ENCODE measurements around the gene SRRD. TPM values are rescaled to one million over a fixed set of nuclear protein-coding genes. Genes with fewer than 3 reads are reported as not detected.

Gene SRRD
- total RNA-seq, 4 donors from 2014 or later, result 11.2 to 16.3 (median 14.1) TPM

DNA sequence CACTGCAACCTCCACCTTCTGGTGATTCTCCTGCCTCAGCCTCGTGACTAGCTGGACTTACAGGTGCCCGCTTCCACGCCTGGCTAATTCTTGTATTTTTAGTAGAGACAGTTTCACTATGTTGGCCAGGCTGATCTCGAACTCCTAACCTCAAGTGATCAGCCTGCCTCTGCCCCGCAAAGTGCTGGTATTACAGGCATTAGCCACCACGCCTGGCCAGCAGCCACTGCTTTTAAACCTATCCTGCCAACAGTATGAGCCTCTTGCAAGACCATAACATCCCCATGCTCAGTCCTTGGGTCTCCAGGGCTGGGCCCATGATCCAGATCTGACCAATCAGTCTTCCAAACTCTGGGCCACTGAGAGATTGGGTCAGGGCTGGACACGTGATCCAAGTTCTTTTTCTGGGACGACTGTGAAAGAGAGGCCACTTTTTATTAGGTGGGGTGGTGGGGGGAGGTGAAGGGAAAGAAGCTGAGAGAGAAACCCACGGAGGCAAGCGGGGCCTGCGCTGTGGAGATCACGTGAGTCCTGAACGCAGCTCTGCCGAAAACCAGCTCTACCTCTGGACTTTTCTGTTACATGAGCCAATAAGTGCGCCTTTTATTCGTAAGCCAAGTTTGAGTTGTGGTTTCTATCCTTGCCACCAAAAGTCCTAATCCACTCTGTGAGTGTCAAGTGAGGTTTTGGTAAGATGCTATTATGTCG lies 36.7 kb upstream of the SRRD start:
- H3K27ac ChIP-seq, result no peak overlapping the region
- TF ChIP-seq EP300 (IDR thresholded peaks at IDR 0.05) (no peak), POLR2A (IDR thresholded peaks at IDR 0.05) (no peak), POLR2AphosphoS5 (IDR thresholded peaks at IDR 0.05) (no peak)
- H3K4me1 ChIP-seq, result peaks cover 14% of the 10 kb centered on the region
- no peaks in the 10 kb centered on the region for H3K27me3 ChIP-seq
- H3K9me3 ChIP-seq, result no peaks in the 10 kb centered on the region
- peaks cover 16% of the 10 kb centered on the region for H3K36me3 ChIP-seq
- DNase-seq (ENCODE audit: low spot score in 2 of 2), result no peak
- H3K4me3 ChIP-seq, result no peak overlapping the region
- 81% methylated on average over 17 of the region's 17 CpGs for WGBS

DNA sequence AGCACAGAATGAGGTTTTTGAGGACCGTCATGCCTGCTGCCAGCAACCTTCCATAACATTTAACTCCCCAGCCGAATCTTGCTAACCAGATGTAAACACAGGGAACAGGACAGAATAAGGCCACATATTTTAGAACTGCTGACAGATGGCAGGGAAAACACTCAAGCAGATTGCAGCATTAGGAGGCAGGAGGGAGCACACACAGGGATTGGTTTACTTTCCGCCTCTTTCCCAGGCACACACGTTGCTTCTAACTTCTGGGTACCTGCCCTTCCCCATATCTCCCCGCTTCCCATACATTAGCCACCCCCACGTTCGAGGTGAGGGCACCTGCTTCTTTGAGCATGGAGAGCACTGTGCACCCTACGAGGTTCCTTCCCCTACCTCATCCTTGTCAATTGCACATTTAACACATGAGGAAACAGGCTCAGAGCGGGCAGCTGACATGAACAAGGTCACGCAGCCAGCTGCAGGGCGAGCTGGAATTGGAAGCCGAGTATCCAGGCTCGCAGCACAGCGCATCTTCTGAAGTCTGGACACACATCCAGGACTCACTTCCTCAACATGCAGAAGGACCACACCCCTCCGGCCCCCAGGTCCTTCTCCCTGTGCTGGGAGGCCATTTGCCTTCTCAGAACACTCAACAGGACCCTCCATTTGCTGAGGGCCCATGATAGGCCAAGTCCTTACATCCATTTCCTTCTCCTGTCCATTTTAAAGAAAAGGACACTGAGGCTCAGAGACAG lies 35.9 kb upstream of the SRRD start:
- Histone ChIP-seq H3K27me3 (no peaks in the 10 kb centered on the region), H3K27ac (no peak overlapping the region), H3K9me3 (no peaks in the 10 kb centered on the region), H3K4me3 (no peak overlapping the region), H3K4me1 (peaks cover 14% of the 10 kb centered on the region), H3K36me3 (peaks cover 24% of the 10 kb centered on the region)
- 69% methylated on average over 15 of the region's 15 CpGs for WGBS
- TF ChIP-seq, protein P1, sequence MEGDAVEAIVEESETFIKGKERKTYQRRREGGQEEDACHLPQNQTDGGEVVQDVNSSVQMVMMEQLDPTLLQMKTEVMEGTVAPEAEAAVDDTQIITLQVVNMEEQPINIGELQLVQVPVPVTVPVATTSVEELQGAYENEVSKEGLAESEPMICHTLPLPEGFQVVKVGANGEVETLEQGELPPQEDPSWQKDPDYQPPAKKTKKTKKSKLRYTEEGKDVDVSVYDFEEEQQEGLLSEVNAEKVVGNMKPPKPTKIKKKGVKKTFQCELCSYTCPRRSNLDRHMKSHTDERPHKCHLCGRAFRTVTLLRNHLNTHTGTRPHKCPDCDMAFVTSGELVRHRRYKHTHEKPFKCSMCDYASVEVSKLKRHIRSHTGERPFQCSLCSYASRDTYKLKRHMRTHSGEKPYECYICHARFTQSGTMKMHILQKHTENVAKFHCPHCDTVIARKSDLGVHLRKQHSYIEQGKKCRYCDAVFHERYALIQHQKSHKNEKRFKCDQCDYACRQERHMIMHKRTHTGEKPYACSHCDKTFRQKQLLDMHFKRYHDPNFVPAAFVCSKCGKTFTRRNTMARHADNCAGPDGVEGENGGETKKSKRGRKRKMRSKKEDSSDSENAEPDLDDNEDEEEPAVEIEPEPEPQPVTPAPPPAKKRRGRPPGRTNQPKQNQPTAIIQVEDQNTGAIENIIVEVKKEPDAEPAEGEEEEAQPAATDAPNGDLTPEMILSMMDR (IDR thresholded peaks at IDR 0.05), result no peak
- no peak for TF ChIP-seq POLR2A (IDR thresholded peaks at IDR 0.05)
- no peak for TF ChIP-seq EP300 (IDR thresholded peaks at IDR 0.05)
- TF ChIP-seq POLR2AphosphoS5 (IDR thresholded peaks at IDR 0.05), result no peak
- peak in 1 of 2 donors; percentile 72 for DNase-seq (ENCODE audit: low spot score in 2 of 2)

DNA sequence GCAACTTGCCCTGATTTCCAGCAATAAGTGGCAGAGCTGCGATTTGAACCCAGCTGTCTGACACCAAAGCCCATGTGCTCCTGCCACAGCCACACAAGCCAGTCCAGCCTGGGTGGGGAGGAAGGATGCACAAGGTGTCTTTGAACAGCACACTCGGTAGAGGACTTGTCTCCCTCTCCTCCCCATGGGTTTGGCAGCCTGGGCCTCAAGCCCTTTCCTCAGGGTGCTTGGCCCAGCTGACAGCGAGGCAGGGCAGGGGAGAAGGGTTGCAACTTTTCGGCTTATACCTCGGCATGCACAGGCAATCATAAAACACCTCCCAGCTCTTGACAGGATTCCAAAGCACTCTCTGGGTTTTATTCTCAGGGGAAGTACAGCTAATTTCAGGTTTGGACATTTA lies 35.3 kb upstream of the SRRD start:
- TF ChIP-seq POLR2A (IDR thresholded peaks at IDR 0.05), result no peak
- TF ChIP-seq, protein P1 (IDR thresholded peaks at IDR 0.05), result no peak
- TF ChIP-seq POLR2AphosphoS5 (IDR thresholded peaks at IDR 0.05), result no peak
- TF ChIP-seq EP300 (IDR thresholded peaks at IDR 0.05), result no peak
- Histone ChIP-seq H3K27ac (no peak overlapping the region), H3K36me3 (peaks cover 29% of the 10 kb centered on the region), H3K27me3 (no peaks in the 10 kb centered on the region), H3K4me1 (peaks cover 14% of the 10 kb centered on the region), H3K4me3 (no peak overlapping the region), H3K9me3 (no peaks in the 10 kb centered on the region)
- 59% methylated on average over 4 of the region's 5 CpGs for WGBS
- DNase-seq (ENCODE audit: low spot score in 2 of 2), result peak in 1 of 2 donors; percentile 62

DNA sequence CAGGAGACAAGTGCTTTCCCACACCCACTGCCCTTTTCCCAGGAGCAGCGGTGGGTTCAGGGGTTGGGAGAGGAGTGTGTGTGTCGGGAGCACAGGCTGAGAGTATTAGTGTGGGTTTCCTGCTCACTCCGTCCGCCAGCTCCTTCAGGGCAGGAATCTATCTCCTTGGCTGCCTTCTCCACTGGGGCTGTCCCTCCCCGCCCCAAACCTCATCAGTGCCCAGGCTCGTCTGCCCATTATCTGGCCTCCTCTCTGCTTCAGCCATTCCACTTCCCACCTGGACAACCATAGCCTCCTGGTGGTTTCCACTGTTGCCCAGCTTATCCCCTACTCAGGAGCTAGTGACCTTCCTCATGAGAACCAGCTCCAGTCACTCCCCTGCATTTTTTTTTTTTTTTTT lies 34.7 kb upstream of the SRRD start:
- Histone ChIP-seq H3K27ac (no peak overlapping the region), H3K27me3 (no peaks in the 10 kb centered on the region), H3K36me3 (peaks cover 36% of the 10 kb centered on the region), H3K4me3 (no peak overlapping the region), H3K9me3 (no peaks in the 10 kb centered on the region), H3K4me1 (peaks cover 14% of the 10 kb centered on the region)
- TF ChIP-seq POLR2AphosphoS5 (IDR thresholded peaks at IDR 0.05), result no peak
- peak in 1 of 2 donors; percentile 70 for DNase-seq (ENCODE audit: low spot score in 2 of 2)
- 34% methylated on average over 5 of the region's 6 CpGs for WGBS

DNA sequence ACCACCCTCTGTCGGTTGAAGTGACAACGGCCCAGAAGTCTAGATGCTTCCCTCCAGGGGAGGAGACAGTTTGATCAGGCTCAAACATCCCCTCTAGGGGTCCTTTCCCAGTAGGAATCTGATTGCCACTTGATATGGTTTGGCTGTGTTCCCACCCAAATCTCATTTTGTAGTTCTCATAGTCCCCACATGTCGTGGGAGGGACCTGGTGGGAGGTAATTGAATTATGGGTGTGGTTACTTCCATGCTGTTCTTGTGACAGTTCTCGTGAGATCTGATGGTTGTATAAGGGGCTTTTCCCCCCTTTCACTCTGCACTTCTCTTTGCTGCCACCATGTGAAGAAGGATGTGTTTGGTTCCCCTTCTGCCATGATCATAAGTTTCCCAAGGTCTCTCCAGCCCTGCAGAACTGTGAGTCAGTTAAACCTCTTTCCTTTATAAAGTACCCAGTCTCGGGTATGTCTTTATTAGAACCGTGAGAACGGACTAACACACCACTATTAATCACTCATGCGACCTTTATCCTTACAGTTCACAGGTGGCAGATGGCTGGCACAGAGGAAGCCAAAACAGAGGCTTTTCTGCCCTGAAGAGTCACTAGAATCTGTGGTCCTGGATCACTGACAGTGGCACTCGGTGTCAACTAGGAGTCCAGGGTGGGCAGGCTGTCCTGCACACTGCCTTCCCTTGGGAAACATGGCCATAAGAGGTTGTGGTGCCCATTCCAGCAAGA lies 33.1 kb upstream of the SRRD start:
- no peak for DNase-seq (ENCODE audit: low spot score in 2 of 2)
- peaks cover 14% of the 10 kb centered on the region for H3K4me1 ChIP-seq
- no peak overlapping the region for H3K27ac ChIP-seq
- WGBS, result 84% methylated on average over 9 of the region's 9 CpGs
- TF ChIP-seq, protein P1 (IDR thresholded peaks at IDR 0.05), result no peak
- TF ChIP-seq POLR2AphosphoS5 (IDR thresholded peaks at IDR 0.05) (no peak), EP300 (IDR thresholded peaks at IDR 0.05) (no peak), POLR2A (IDR thresholded peaks at IDR 0.05) (no peak)
- no peaks in the 10 kb centered on the region for H3K9me3 ChIP-seq
- H3K27me3 ChIP-seq, result no peaks in the 10 kb centered on the region
- H3K4me3 ChIP-seq, result no peak overlapping the region
- peaks cover 43% of the 10 kb centered on the region for H3K36me3 ChIP-seq

Data from suprapubic skin (tissue), 4 donors.